H1 (cell line): Measurements from ENCODE around the gene UBL4A. TPM values are rescaled to one million over a fixed set of nuclear protein-coding genes. Genes with fewer than 3 reads are reported as not detected.

Experiments
- CTCF ChIA-PET: fragments of 300-600 bp; sonication (Branson Sonifier 250); formaldehyde crosslinking; loops from one replicate; lab custom pipeline; 2021; ENCODE audit not compliant: partially characterized antibody; lab: Charles Lee
- POLR2A ChIA-PET: fragments of 300-600 bp; sonication (Branson Sonifier 250); formaldehyde crosslinking; loops from one replicate; lab custom pipeline; 2021; ENCODE audit warnings: inconsistent platforms; ENCODE audit not compliant: partially characterized antibody; lab: Charles Lee
- DNase-seq, 2 experiments: peaks; one replicate each; pipeline versions ENCODE4 v3.0.0 to v3.0.0-alpha.2; 2010 to 2022; ENCODE audit warnings: low spot score in 2 of 2, low read depth in 1 of 2, mixed read lengths in 1 of 2
- FAIRE-seq: peaks from 2 replicates; lab custom pipeline; 2011; peaks lifted over from hg19 to GRCh38; lab: Jason Lieb, UNC
- H2AFZ ChIP-seq: 2 replicates; pipeline ENCODE4 v1.8.1; 2012; ENCODE audit warnings: low read length, inconsistent platforms
- H2AK5ac ChIP-seq: 2 replicates; pipeline ENCODE4 v1.6.1; 2013; ENCODE audit warnings: low read depth, low read length
- H2BK120ac ChIP-seq: replicated peaks from 2 replicates; pipeline ENCODE3; 2013; ENCODE audit warnings: low read depth, low read length, inconsistent platforms
- H2BK12ac ChIP-seq: 2 replicates; pipeline ENCODE4 v1.6.1; 2013; ENCODE audit warnings: low read depth, low read length
- H2BK15ac ChIP-seq: 2 replicates; pipeline ENCODE4 v1.6.1; 2013; ENCODE audit warnings: low read length
- H2BK20ac ChIP-seq: 2 replicates; pipeline ENCODE4 v1.6.1; 2013; ENCODE audit warnings: low read length
- H2BK5ac ChIP-seq: 2 replicates; pipeline ENCODE4 v1.6.1; 2013; ENCODE audit warnings: low read depth, low read length
- H3K14ac ChIP-seq: 2 replicates; pipeline ENCODE4 v1.6.1; 2013; ENCODE audit warnings: inconsistent platforms; ENCODE audit not compliant: insufficient read length
- H3K18ac ChIP-seq: 2 replicates; pipeline ENCODE4 v1.6.1; 2013; ENCODE audit warnings: low read length; ENCODE audit errors: extremely low read depth
- H3K23ac ChIP-seq: 2 replicates; pipeline ENCODE4 v1.6.1; 2013; ENCODE audit warnings: inconsistent platforms; ENCODE audit not compliant: insufficient read length
- H3K23me2 ChIP-seq: 2 replicates; pipeline ENCODE4 v1.6.1; 2013; ENCODE audit warnings: low read depth, low read length
- H3K27ac ChIP-seq: 2 replicates; pipeline ENCODE4 v1.6.1; 2011; ENCODE audit warnings: low read depth, low read length, inconsistent platforms
- H3K27me3 ChIP-seq, 4 experiments: replicated peaks in 1 of 4; 1 replicate in 1 of 4; 2 replicates in 3 of 4; pipeline versions ENCODE4 v1.6.1 to v1.8.1; 2011 to 2013; ENCODE audit warnings: low read length in 3 of 4, mild to moderate bottlenecking in 3 of 4, inconsistent platforms in 2 of 4, mixed read lengths in 2 of 4, moderate library complexity in 1 of 4; ENCODE audit not compliant: control insufficient read depth in 3 of 4, insufficient read depth in 3 of 4; ENCODE audit errors: extremely low read depth in 1 of 4
- H3K36me3 ChIP-seq, 4 experiments: 2 replicates each; pipeline versions ENCODE4 v1.6.1 to v1.8.1; 2011 to 2013; ENCODE audit warnings: mild to moderate bottlenecking in 4 of 4, low read length in 3 of 4, moderate library complexity in 2 of 4, control low read depth in 1 of 4, inconsistent platforms in 1 of 4; ENCODE audit not compliant: insufficient read depth in 4 of 4, control insufficient read depth in 2 of 4
- H3K4ac ChIP-seq: replicated peaks from 2 replicates; pipeline ENCODE3; 2013; ENCODE audit warnings: low read length, low read depth, mixed read lengths, inconsistent platforms; ENCODE audit not compliant: insufficient read length
- H3K4me1 ChIP-seq, 4 experiments: replicated peaks in 1 of 4; 1 replicate in 1 of 4; 2 replicates in 3 of 4; pipeline versions ENCODE4 v1.6.1 to v1.8.1; 2011 to 2013; ENCODE audit warnings: low read length in 3 of 4, inconsistent platforms in 2 of 4, mixed read lengths in 1 of 4; ENCODE audit not compliant: insufficient read depth in 4 of 4, control insufficient read depth in 3 of 4
- H3K4me2 ChIP-seq, 2 experiments: 2 replicates each; pipeline versions ENCODE4 v1.6.1 to v1.8.1; 2011 to 2013; ENCODE audit warnings: low read depth in 2 of 2, low read length in 2 of 2, control low read depth in 1 of 2, inconsistent platforms in 1 of 2, mild to moderate bottlenecking in 1 of 2; ENCODE audit not compliant: insufficient read depth in 1 of 2
- H3K4me3 ChIP-seq, 4 experiments: fragments of 200-600, 300-600 bp in 1 of 4; sonication (generic), shearing (Covaris generic), sonication (Bioruptor Twin) in 1 of 4; 2 replicates each; pipeline versions ENCODE4 v1.5.1 to v1.8.1; 2011 to 2016; ENCODE audit warnings: low read length in 4 of 4, low read depth in 3 of 4, control low read depth in 2 of 4, inconsistent platforms in 2 of 4, mild to moderate bottlenecking in 2 of 4, mixed read lengths in 1 of 4, moderate library complexity in 1 of 4; ENCODE audit not compliant: insufficient read depth in 2 of 4; ENCODE audit errors: extremely low read depth in 1 of 4
- H3K56ac ChIP-seq: replicated peaks from 2 replicates; pipeline ENCODE3; 2013; ENCODE audit warnings: low read depth, mild to moderate bottlenecking, mixed read lengths, low read length, inconsistent platforms; ENCODE audit not compliant: insufficient read length
- H3K79me1 ChIP-seq: 2 replicates; pipeline ENCODE4 v1.6.1; 2013; ENCODE audit warnings: low read depth, low read length, control low read depth
- H3K79me2 ChIP-seq, 2 experiments: 2 replicates each; pipeline versions ENCODE4 v1.6.1 to v1.8.1; 2012 to 2013; ENCODE audit warnings: low read length in 2 of 2, mild to moderate bottlenecking in 2 of 2, inconsistent platforms in 1 of 2; ENCODE audit not compliant: insufficient read depth in 2 of 2, control insufficient read depth in 1 of 2
- H3K9ac ChIP-seq, 4 experiments: replicated peaks in 1 of 4; 1 replicate in 1 of 4; 2 replicates in 3 of 4; pipeline versions ENCODE4 v1.6.1 to v1.8.1; 2011 to 2013; ENCODE audit warnings: low read depth in 3 of 4, low read length in 3 of 4, control low read depth in 2 of 4, mild to moderate bottlenecking in 2 of 4, moderate library complexity in 2 of 4, inconsistent platforms in 1 of 4; ENCODE audit errors: extremely low read depth in 1 of 4
- H3K9me3 ChIP-seq, 2 experiments: 2 replicates each; pipeline versions ENCODE4 v1.6.1 to v1.8.1; 2012 to 2013; ENCODE audit warnings: mild to moderate bottlenecking in 2 of 2, moderate library complexity in 2 of 2, control low read depth in 1 of 2, inconsistent platforms in 1 of 2, low read depth in 1 of 2, low read length in 1 of 2, mixed read lengths in 1 of 2; ENCODE audit not compliant: insufficient read depth in 2 of 2
- H4K20me1 ChIP-seq, 2 experiments: replicated peaks in 1 of 2; 2 replicates each; pipeline versions ENCODE3 to v1.8.1; 2011 to 2013; ENCODE audit warnings: inconsistent platforms in 2 of 2, low read length in 2 of 2, mild to moderate bottlenecking in 1 of 2; ENCODE audit not compliant: insufficient read depth in 2 of 2, control insufficient read depth in 1 of 2
- H4K5ac ChIP-seq: 2 replicates; pipeline ENCODE4 v1.6.1; 2013; ENCODE audit warnings: low read length, low read depth, mixed read lengths, inconsistent platforms; ENCODE audit not compliant: insufficient read length
- H4K8ac ChIP-seq: 2 replicates; pipeline ENCODE4 v1.8.0; 2013; ENCODE audit warnings: mild to moderate bottlenecking, moderate library complexity, low read length, inconsistent platforms; ENCODE audit not compliant: insufficient read depth; ENCODE audit errors: extremely low read depth
- H4K91ac ChIP-seq: replicated peaks from 2 replicates; pipeline ENCODE3; 2013; ENCODE audit warnings: low read length, mixed read lengths, inconsistent platforms; ENCODE audit not compliant: insufficient read length
- ASH2L ChIP-seq: fragments of 200-600, 300-600 bp; sonication (generic); IDR thresholded peaks from one replicate; pipeline ENCODE4 v1.7.1; 2017; ENCODE audit warnings: low read length
- POLR2A ChIP-seq, 2 experiments: IDR thresholded peaks; 1 replicate in 1 of 2; 2 replicates in 1 of 2; pipeline ENCODE4 v1.6.1; 2011; ENCODE audit warnings: low read depth in 2 of 2, low read length in 2 of 2, mild to moderate bottlenecking in 2 of 2; ENCODE audit errors: control extremely low read depth in 1 of 2
- POLR2AphosphoS5 ChIP-seq: IDR thresholded peaks from 2 replicates; pipeline ENCODE4 v1.6.1; 2011; ENCODE audit warnings: low read depth, low read length
- SUZ12 ChIP-seq: fragments of 200-600 bp; sonication (generic); IDR thresholded peaks from 2 replicates; pipeline ENCODE4 v1.6.1; 2012; ENCODE audit warnings: mild to moderate bottlenecking, inconsistent platforms, low read length, moderate library complexity, mixed read lengths
- ZNF274 ChIP-seq: IDR thresholded peaks from 2 replicates; pipeline ENCODE4 v1.7.0; 2012; ENCODE audit warnings: low read length, borderline replicate concordance; ENCODE audit errors: extremely low read depth
- WGBS, 2 experiments: shearing (Covaris generic) in 1 of 2; methylation state at CpG; one replicate each; pipeline versions ENCODE4 v1.1.6 to v1.1.7; 2013 to 2015; ENCODE audit warnings: low lambda C conversion rate in 2 of 2, mixed read lengths in 2 of 2, inconsistent platforms in 1 of 2, low coverage in 1 of 2, missing lambda C conversion rate in 1 of 2; ENCODE audit not compliant: insufficient replicate concordance in 2 of 2, insufficient coverage in 1 of 2, insufficient read length in 1 of 2; ENCODE audit errors: extremely low coverage in 1 of 2, missing lambda C conversion rate in 1 of 2; 5-methylcytosine and 5-hydroxymethylcytosine counted together
- polyA plus RNA-seq, 7 experiments: library from polyadenylated mRNA; depleted of rRNA in 3 of 7; stranded (reverse) in 5 of 7; unstranded in 2 of 7; fragments of >200 nt in 5 of 7; fragments of 200-250 nt in 2 of 7; gene quantifications; 1 replicate in 5 of 7; 2 replicates in 1 of 7; 4 replicates in 1 of 7; pipeline versions ENCODE4 v1.2.1 to v1.2.3, GENCODE V29; 2011 to 2013; ENCODE audit warnings: missing spikeins in 2 of 7, mixed read lengths in 2 of 7
- total RNA-seq: library from RNA; stranded (reverse); fragmentation: NEBNext Ultra II Directional; extraction: Animal tissue kit (Norgen Biotek cat#: 25700); gene quantifications from 2 replicates; pipeline ENCODE4 v1.2.1, GENCODE V29; 2021

The UBL4A gene
- total and polyA plus RNA-seq, 2 of the 8 experiments (the other 6 are each of a cell fraction or from before 2014, with no cell fraction given) = 23.1 to 31.7 TPM

GRCh38 chrX:154517101-154517781, 30.8 kb upstream of the UBL4A start:
- H3K4me2 ChIP-seq = peak overlapping the region; percentile 93 to 99
- H2AFZ ChIP-seq = no peak overlapping the region
- CTCF ChIA-PET = interaction anchor here (1.1 kb wide), 1 partner anchor 12 kb away, joined by 3 read pairs; no protein-coding TSS in a partner anchor

More at GRCh38 chrX:154517101-154517781, 30.8 kb upstream of the UBL4A start:
- Histone ChIP-seq H3K4me1 (peaks cover 1 to 10% (median 7%) of the 10 kb centered on the region in 4 experiments; a peak in 6 of 7 replicates), H2BK20ac (no peak overlapping the region), H3K23me2 (peaks cover 9% of the 10 kb centered on the region), H2BK12ac (no peak overlapping the region), H3K9me3 (no peaks in the 10 kb centered on the region), H3K9ac (peak overlapping the region in 1 of 4 experiments; percentile 40; a peak in 2 of 7 replicates), H3K14ac (no peak overlapping the region), H3K36me3 (no peaks in the 10 kb centered on the region), H3K4me3 (peak overlapping the region; percentile 41 to 81 (median 45); a peak in 6 of 8 replicates), H4K8ac (no peak overlapping the region; the same call in 1 of the 2 replicates), H2BK15ac (no peak overlapping the region), H3K56ac (no peak overlapping the region), H2BK5ac (no peak overlapping the region; the same call in 1 of the 2 replicates), H3K27me3 (no peaks in the 10 kb centered on the region), H3K4ac (no peak overlapping the region), H3K79me1 (no peaks in the 10 kb centered on the region), H3K79me2 (no peaks in the 10 kb centered on the region), H3K23ac (no peak overlapping the region), H2BK120ac (no peak overlapping the region), H3K27ac (peak overlapping the region; percentile 62; the same call in 1 of the 2 replicates), H4K20me1 (no peaks in the 10 kb centered on the region), H4K91ac (no peak overlapping the region), H4K5ac (no peak overlapping the region), H3K18ac (peak overlapping the region; percentile 38; the same call in 1 of the 2 replicates), H2AK5ac (no peak overlapping the region)
- no peak for TF ChIP-seq SUZ12
- peak in 1 of 2 experiments; percentile 13; a peak in 1 of 3 replicates for TF ChIP-seq POLR2A (IDR thresholded peaks at IDR 0.05; ENCODE audit: control extremely low read depth in 1 of 2, low read depth in 2 of 2, low read length in 2 of 2)
- no peak for TF ChIP-seq POLR2AphosphoS5
- TF ChIP-seq ZNF274 = no peak
- TF ChIP-seq ASH2L = no peak
- POLR2A ChIA-PET = interaction anchor here (0.8 to 2.4 kb wide), 11 partner anchors 9 to 144 kb away, joined by 3 to 10 read pairs (median 4); partner anchors contain the start of genes EMD, RPL10 and UBL4A
- FAIRE-seq = no peak
- 10% methylated on average over 11 of the region's 25 CpGs; no CpG with 5 or more reads in 1 of the 2 experiments for WGBS, 2 experiments
- peak in 1 of 2 experiments; percentile 49 for DNase-seq
